Measurements from ENCODE around the gene RIT1.
A peak's percentile ranks its signal among the peaks of the same experiment; 100 is the strongest.

Gene RIT1

DNA sequence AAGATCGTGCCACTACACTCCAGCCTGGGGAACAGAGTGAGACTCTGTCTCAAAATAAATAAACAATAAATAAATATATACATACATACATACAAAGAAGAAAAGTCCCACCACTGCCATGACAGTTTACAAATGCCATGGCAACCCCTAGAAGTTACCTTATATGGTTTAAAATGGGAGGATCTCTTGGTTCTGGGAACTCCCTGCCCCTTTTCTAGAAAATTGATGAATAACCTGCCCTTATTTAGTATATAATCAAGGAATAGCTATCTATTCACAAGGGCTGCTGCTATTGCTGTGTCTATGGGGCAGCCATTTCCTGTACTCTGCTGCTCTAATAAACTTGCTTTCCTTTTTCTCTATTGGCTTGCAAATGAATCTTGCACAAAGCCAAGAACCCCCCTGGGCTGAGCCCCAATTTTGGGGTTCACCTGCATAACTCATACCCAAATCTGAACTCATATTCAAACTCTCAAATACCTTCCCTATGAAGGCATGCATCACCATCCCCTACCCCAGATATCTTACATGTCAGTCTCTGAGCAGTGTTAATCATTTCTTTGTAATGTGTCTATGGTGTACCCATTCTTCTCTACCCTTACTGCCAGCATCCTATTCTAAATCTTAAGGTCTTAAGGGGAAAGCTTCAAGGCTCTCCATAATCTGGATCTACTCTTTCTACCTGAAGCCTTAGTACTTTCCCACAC is 63.2 kb downstream of the RIT1 start:
- Histone ChIP-seq H3K9me3 (ENCODE audit: control insufficient read depth, insufficient read depth, low read length) (no peaks in the 10 kb centered on the region), H3K4me2 (ENCODE audit: low read length) (peak overlapping the region; percentile 19; the same call in 1 of the 2 replicates), H3K4me3 (ENCODE audit: low read length) (no peak overlapping the region), H3K9me2 (replicated peaks; ENCODE audit: control insufficient read depth, low read length) (no peaks in the 10 kb centered on the region), H3K27ac (ENCODE audit: low read depth, low read length) (no peak overlapping the region), H4K20me1 (ENCODE audit: control insufficient read depth, insufficient read depth, low read depth, low read length) (peaks cover 6% of the 10 kb centered on the region; the same call in 1 of the 2 replicates), H3K4me1 (ENCODE audit: control insufficient read depth, low read length) (peaks cover 29% of the 10 kb centered on the region), H3K27me3 (ENCODE audit: control insufficient read depth, low read length) (no peaks in the 10 kb centered on the region), H3K36me3 (ENCODE audit: control insufficient read depth, low read length) (peaks cover 78% of the 10 kb centered on the region), H3F3A (ENCODE audit: control insufficient read depth, insufficient read depth) (no peaks in the 10 kb centered on the region; the same call in 1 of the 2 replicates), H3K79me2 (ENCODE audit: control insufficient read depth, low read length) (peaks cover 99% of the 10 kb centered on the region)
- TF ChIP-seq EZH2phosphoT487 (IDR thresholded peaks at IDR 0.05; ENCODE audit: borderline replicate concordance, low read length), result no peak
- TF ChIP-seq, protein P1, sequence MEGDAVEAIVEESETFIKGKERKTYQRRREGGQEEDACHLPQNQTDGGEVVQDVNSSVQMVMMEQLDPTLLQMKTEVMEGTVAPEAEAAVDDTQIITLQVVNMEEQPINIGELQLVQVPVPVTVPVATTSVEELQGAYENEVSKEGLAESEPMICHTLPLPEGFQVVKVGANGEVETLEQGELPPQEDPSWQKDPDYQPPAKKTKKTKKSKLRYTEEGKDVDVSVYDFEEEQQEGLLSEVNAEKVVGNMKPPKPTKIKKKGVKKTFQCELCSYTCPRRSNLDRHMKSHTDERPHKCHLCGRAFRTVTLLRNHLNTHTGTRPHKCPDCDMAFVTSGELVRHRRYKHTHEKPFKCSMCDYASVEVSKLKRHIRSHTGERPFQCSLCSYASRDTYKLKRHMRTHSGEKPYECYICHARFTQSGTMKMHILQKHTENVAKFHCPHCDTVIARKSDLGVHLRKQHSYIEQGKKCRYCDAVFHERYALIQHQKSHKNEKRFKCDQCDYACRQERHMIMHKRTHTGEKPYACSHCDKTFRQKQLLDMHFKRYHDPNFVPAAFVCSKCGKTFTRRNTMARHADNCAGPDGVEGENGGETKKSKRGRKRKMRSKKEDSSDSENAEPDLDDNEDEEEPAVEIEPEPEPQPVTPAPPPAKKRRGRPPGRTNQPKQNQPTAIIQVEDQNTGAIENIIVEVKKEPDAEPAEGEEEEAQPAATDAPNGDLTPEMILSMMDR (IDR thresholded peaks at IDR 0.05; ENCODE audit: low read depth, low read length, poor library complexity, severe bottlenecking), result no peak

Measured in DOHH2 (cell line).